Transverse colon (tissue), 4 donors: Measurements from ENCODE around the gene COL4A5. TPM values are rescaled to one million over a fixed set of nuclear protein-coding genes. Genes with fewer than 3 reads are reported as not detected.

Experiments used
- DNase-seq: peaks from one replicate; pipeline ENCODE4 v3.0.0-alpha.2; 2019
- H3K27ac ChIP-seq, 4 donors: fragments of 200-600 bp; sonication (generic); 2 replicates each; pipeline ENCODE4 v1.5.1; 2016 to 2018; ENCODE audit warnings: inconsistent platforms in 4 of 4
- H3K27me3 ChIP-seq: fragments of 200-600 bp; sonication (generic); 2 replicates; pipeline ENCODE4 v1.5.1; 2017; ENCODE audit warnings: inconsistent platforms
- H3K36me3 ChIP-seq, 4 donors: fragments of 200-600 bp; sonication (generic); 2 replicates each; pipeline ENCODE4 v1.5.1; 2017 to 2019; ENCODE audit warnings: inconsistent platforms in 4 of 4
- H3K4me1 ChIP-seq, 4 donors: fragments of 200-600 bp; sonication (generic); 2 replicates each; pipeline ENCODE4 v1.5.1; 2017 to 2020; ENCODE audit warnings: inconsistent platforms in 4 of 4
- H3K4me3 ChIP-seq, 4 donors: fragments of 200-600 bp; sonication (generic); 1 replicate in 1 of 4; 2 replicates in 3 of 4; pipeline versions ENCODE4 v1.5.1 to v1.6.1; 2017 to 2019; ENCODE audit warnings: inconsistent platforms in 4 of 4
- H3K9me3 ChIP-seq, 2 donors: fragments of 200-600 bp; sonication (generic); 2 replicates each; pipeline ENCODE4 v1.5.1; 2017 to 2019; ENCODE audit warnings: inconsistent platforms in 2 of 2
- EP300 ChIP-seq: sonication (generic); formaldehyde crosslinking; IDR thresholded peaks from one replicate; pipeline ENCODE4 v1.6.1; 2017; ENCODE audit warnings: antibody characterized with exemption, low read depth
- POLR2A ChIP-seq: fragments of 450-650 bp; IDR thresholded peaks from one replicate; pipeline ENCODE4 v1.6.1; 2016; ENCODE audit warnings: antibody characterized with exemption, mild to moderate bottlenecking, moderate library complexity
- POLR2AphosphoS5 ChIP-seq, 3 donors: sonication (generic); formaldehyde crosslinking; IDR thresholded peaks; one replicate each; pipeline ENCODE4 v1.6.1; 2016; ENCODE audit warnings: antibody characterized with exemption in 3 of 3
- WGBS, 2 donors: methylation state at CpG; one replicate each; pipeline ENCODE4 v1.1.5; 2018; ENCODE audit warnings: low coverage in 1 of 2; 5-methylcytosine and 5-hydroxymethylcytosine counted together
- in situ Hi-C, 4 donors: fragments of 200-750 bp; cut with MboI; loops; one replicate each; pipeline versions ENCODE4 v1.15.0 to v1.15.1; 2017; ENCODE audit warnings: low sequenced_read_pairs in 3 of 4, low pct_ligation_motif_present in 1 of 4, low pct_unique_long_range_greater_than_20kb in 1 of 4
- intact Hi-C: fragments of 100-400 bp; cut with DNase I; formaldehyde crosslinking; loops from one replicate; pipeline ENCODE4 v1.15.1; 2023; ENCODE audit warnings: low total_unique reads
- small RNA-seq, 4 donors: library from RNA; depleted of rRNA; stranded (forward); fragments of <200 nt; gene quantifications; one replicate each; pipeline ENCODE3, GENCODE V24; 2016
- total RNA-seq, 4 donors: library from RNA; depleted of rRNA; stranded (reverse); fragments of >200 nt; gene quantifications; one replicate each; pipeline ENCODE4 v1.1.0, GENCODE V29; 2016
- TF ChIP-seq, protein P1 (sequence below), 5 experiments: fragments of 200-600 bp in 3 of 5; fragments of 450-650 bp in 2 of 5; sonication (generic) in 3 of 5; IDR thresholded peaks; 1 replicate in 2 of 5; 2 replicates in 3 of 5; pipeline ENCODE4 v1.5.1; 2016 to 2017; ENCODE audit warnings: antibody characterized with exemption in 5 of 5, inconsistent platforms in 3 of 5, mild to moderate bottlenecking in 2 of 5, moderate library complexity in 1 of 5

The COL4A5 gene
- total RNA-seq, 4 donors from 2014 or later: 0.75 to 8.1 (median 2.8) TPM

- Histone ChIP-seq H3K9me3 (no peaks in the 10 kb centered on the region), H3K27me3 (peaks cover 65% of the 10 kb centered on the region), H3K36me3 (no peaks in the 10 kb centered on the region), H3K4me1 (peaks cover 0 to 9% (median 6%) of the 10 kb centered on the region in 4 donors), H3K4me3 (peak within 1 kb of the TSS in 3 of 4 donors; percentile 21 to 44 (median 22)), H3K27ac (no peak within 1 kb of the TSS)
- in situ Hi-C loops (no loop called here), intact Hi-C loops (no loop called here)
- DNase-seq: no peak
- 40 to 56% methylated on average over 1 to 51 of the region's 62 CpGs for WGBS, 2 donors
- no peak for TF ChIP-seq EP300
- TF ChIP-seq POLR2A: no peak
- TF ChIP-seq POLR2AphosphoS5 (IDR thresholded peaks at IDR 0.05): no peak
- TF ChIP-seq, protein P1, sequence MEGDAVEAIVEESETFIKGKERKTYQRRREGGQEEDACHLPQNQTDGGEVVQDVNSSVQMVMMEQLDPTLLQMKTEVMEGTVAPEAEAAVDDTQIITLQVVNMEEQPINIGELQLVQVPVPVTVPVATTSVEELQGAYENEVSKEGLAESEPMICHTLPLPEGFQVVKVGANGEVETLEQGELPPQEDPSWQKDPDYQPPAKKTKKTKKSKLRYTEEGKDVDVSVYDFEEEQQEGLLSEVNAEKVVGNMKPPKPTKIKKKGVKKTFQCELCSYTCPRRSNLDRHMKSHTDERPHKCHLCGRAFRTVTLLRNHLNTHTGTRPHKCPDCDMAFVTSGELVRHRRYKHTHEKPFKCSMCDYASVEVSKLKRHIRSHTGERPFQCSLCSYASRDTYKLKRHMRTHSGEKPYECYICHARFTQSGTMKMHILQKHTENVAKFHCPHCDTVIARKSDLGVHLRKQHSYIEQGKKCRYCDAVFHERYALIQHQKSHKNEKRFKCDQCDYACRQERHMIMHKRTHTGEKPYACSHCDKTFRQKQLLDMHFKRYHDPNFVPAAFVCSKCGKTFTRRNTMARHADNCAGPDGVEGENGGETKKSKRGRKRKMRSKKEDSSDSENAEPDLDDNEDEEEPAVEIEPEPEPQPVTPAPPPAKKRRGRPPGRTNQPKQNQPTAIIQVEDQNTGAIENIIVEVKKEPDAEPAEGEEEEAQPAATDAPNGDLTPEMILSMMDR (IDR thresholded peaks at IDR 0.05): no peak
Observed at GRCh38 chrX:108736509-108737479, 297.2 kb downstream of the COL4A5 start, which contains the start of gene IRS4. Gene IRS4 (minus strand): TSS chrX:108736563.

GRCh38 chrX:108737754-108738153 is 298.1 kb downstream of the COL4A5 start:
- Histone ChIP-seq H3K9me3 (no peaks in the 10 kb centered on the region), H3K4me3 (no peak overlapping the region), H3K4me1 (peaks cover 0 to 9% (median 6%) of the 10 kb centered on the region in 4 donors), H3K27ac (no peak overlapping the region), H3K36me3 (no peaks in the 10 kb centered on the region), H3K27me3 (peaks cover 57% of the 10 kb centered on the region)
- 20 to 47% methylated on average over 1 to 5 of the region's 5 CpGs for WGBS, 2 donors
- intact Hi-C loops (no loop called here), in situ Hi-C loops (no loop called here)
- TF ChIP-seq POLR2A (no peak), POLR2AphosphoS5 (IDR thresholded peaks at IDR 0.05) (no peak), EP300 (no peak)
- TF ChIP-seq, protein P1 (IDR thresholded peaks at IDR 0.05): no peak
- DNase-seq: no peak

DNA sequence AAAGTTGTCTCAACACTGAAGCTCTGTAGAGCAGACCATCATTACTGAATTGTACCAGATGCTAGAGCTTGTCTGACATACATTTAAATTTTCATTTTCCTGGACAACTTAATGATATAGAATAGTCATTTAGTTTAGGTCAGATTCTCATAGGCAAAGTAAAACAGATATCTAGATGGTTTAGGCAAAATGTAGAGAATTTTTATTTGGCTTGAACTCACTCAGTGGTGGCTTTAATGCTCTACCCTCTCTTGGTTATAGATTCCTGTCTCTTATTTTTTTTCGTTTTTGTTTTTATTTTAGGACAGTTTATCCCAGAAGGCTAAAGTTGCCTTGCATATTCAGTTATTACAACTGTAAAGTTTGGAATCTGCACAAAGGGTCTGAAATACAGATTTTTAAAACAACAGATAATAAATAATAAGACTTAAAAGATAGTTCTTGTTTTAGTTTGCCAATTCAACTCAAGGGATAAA is 300.7 kb downstream of the COL4A5 start:
- Histone ChIP-seq H3K4me3 (no peak overlapping the region), H3K9me3 (no peaks in the 10 kb centered on the region), H3K27me3 (peaks cover 32% of the 10 kb centered on the region), H3K36me3 (no peaks in the 10 kb centered on the region), H3K27ac (no peak overlapping the region), H3K4me1 (peaks cover 0 to 7% (median 6%) of the 10 kb centered on the region in 4 donors)
- intact Hi-C loops (no loop called here), in situ Hi-C loops (no loop called here)
- TF ChIP-seq POLR2A (no peak), POLR2AphosphoS5 (IDR thresholded peaks at IDR 0.05) (no peak), EP300 (no peak)
- TF ChIP-seq, protein P1 (IDR thresholded peaks at IDR 0.05): no peak
- no peak for DNase-seq
- 24 to 25% methylated on average over 1 of the region's 1 CpG for WGBS, 2 donors

Small RNA genes within 50 kb of the gene (small RNA-seq; reads per million reads assigned to genes)
- 0 reads per million in 4 donors for gene RF00019

Other genes starting within 250 kb of the COL4A5 start
- gene COL4A6, start 1.4 kb upstream of the COL4A5 start, total RNA-seq: under 1 TPM; 0.32 to 0.75 (median 0.57) TPM